ENCODE results near the gene MB21D2. TPM values are rescaled to one million over a fixed set of nuclear protein-coding genes. Genes with fewer than 3 reads are reported as not detected.

MB21D2 gene
- total and polyA plus RNA-seq, 2 of the 8 experiments (the other 6 are each of a cell fraction or from before 2014, with no cell fraction given) = 10.0 to 21.0 TPM

DNA sequence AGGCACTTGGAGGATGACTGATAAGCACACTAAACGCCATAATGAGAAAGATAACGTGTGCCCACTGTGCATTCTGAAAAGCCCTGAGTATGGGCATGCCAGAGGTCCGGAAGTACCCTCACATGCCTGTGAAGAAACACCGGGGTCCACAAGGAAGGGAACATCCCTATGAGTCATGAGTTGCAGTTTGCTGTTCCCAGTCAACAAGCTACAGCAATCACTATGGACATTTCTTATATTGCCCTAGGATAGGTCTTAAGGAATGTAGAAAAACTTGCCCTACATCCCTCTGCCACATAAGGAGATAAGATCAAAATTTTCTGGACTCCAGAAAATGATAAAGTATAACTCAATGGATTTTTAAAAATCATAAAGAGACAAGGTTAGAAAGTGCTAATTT, 9.9 kb downstream of the MB21D2 start:
- Histone ChIP-seq H3K56ac (replicated peaks; ENCODE audit: insufficient read length, low read depth, low read length) (no peak overlapping the region), H2BK20ac (ENCODE audit: low read length) (no peak overlapping the region), H3K4me1 (replicated peaks in 1 of 4; ENCODE audit: control insufficient read depth in 3 of 4, insufficient read depth in 4 of 4, low read length in 3 of 4) (peaks cover 0 to 4% (median 0%) of the 10 kb centered on the region in 4 experiments; a peak in 1 of 7 replicates), H3K4ac (replicated peaks; ENCODE audit: insufficient read length, low read depth, low read length) (no peak overlapping the region), H4K8ac (ENCODE audit: extremely low read depth, insufficient read depth, low read length) (no peak overlapping the region), H2AK5ac (ENCODE audit: low read depth, low read length) (0 out of 2 replicates have a peak overlapping the region, but pooled peaks have one; percentile 75), H3K23me2 (ENCODE audit: low read depth, low read length) (no peaks in the 10 kb centered on the region), H2BK12ac (ENCODE audit: low read depth, low read length) (no peak overlapping the region), H4K20me1 (replicated peaks in 1 of 2; ENCODE audit: control insufficient read depth in 1 of 2, insufficient read depth in 2 of 2, low read length in 2 of 2) (peaks cover 0 to 2% of the 10 kb centered on the region in 2 experiments), H4K91ac (replicated peaks; ENCODE audit: insufficient read length, low read length) (no peak overlapping the region), H3K36me3 (ENCODE audit: control insufficient read depth in 2 of 4, insufficient read depth in 4 of 4, low read length in 3 of 4) (0 out of 8 replicates have a peak, but pooled peaks cover 0 to 5% (median 1%) of the 10 kb centered on the region in 4 experiments), H3K79me1 (ENCODE audit: low read depth, low read length) (peaks cover 11% of the 10 kb centered on the region; the same call in 1 of the 2 replicates), H3K4me3 (ENCODE audit: extremely low read depth in 1 of 4, insufficient read depth in 2 of 4, low read depth in 3 of 4, low read length in 4 of 4) (no peak overlapping the region), H3K79me2 (ENCODE audit: control insufficient read depth in 1 of 2, insufficient read depth in 2 of 2, low read length in 2 of 2) (peaks cover 25 to 94% of the 10 kb centered on the region in 2 experiments), H2AFZ (ENCODE audit: low read length) (no peak overlapping the region), H4K5ac (ENCODE audit: insufficient read length, low read depth, low read length) (no peak overlapping the region), H2BK5ac (ENCODE audit: low read depth, low read length) (no peak overlapping the region), H3K18ac (ENCODE audit: extremely low read depth, low read length) (no peak overlapping the region), H3K23ac (ENCODE audit: insufficient read length) (no peak overlapping the region), H3K27ac (ENCODE audit: low read depth, low read length) (no peak overlapping the region), H3K14ac (ENCODE audit: insufficient read length) (no peak overlapping the region), H3K9me3 (ENCODE audit: insufficient read depth in 2 of 2, low read depth in 1 of 2, low read length in 1 of 2) (peaks cover 8 to 9% of the 10 kb centered on the region in 2 experiments; a peak in 2 of 4 replicates), H3K4me2 (ENCODE audit: insufficient read depth in 1 of 2, low read depth in 2 of 2, low read length in 2 of 2) (no peak overlapping the region), H3K9ac (replicated peaks in 1 of 4; ENCODE audit: extremely low read depth in 1 of 4, low read depth in 3 of 4, low read length in 3 of 4) (no peak overlapping the region), H2BK15ac (ENCODE audit: low read length) (no peak overlapping the region), H2BK120ac (replicated peaks; ENCODE audit: low read depth, low read length) (no peak overlapping the region), H3K27me3 (replicated peaks in 1 of 4; ENCODE audit: control insufficient read depth in 3 of 4, extremely low read depth in 1 of 4, insufficient read depth in 3 of 4, low read length in 3 of 4) (no peaks in the 10 kb centered on the region)
- 77% methylated on average over 4 of the region's 4 CpGs; no CpG with 5 or more reads in 1 of the 2 experiments for WGBS, 2 experiments (ENCODE audit: extremely low coverage in 1 of 2, insufficient coverage in 1 of 2, insufficient read length in 1 of 2, insufficient replicate concordance in 2 of 2, low coverage in 1 of 2, low lambda C conversion rate in 2 of 2, missing lambda C conversion rate in 1 of 2)
- ChIA-PET POLR2A (ENCODE audit: partially characterized antibody) (interaction anchor here (0.6 to 1.9 kb wide), 4 partner anchors 9 to 15 kb away, joined by 3 to 6 read pairs (median 4); partner anchors contain the start of gene MB21D2), CTCF (ENCODE audit: partially characterized antibody) (interaction anchor here (0.6 to 1.6 kb wide), 4 partner anchors 9 to 131 kb away, joined by 3 to 7 read pairs (median 4); partner anchors contain the start of gene MB21D2)
- DNase-seq (ENCODE audit: low read depth in 1 of 2, low spot score in 2 of 2) (no peak), FAIRE-seq (no peak)
- TF ChIP-seq SP2 (IDR thresholded peaks at IDR 0.05; ENCODE audit: low read length) (no peak), SUZ12 (IDR thresholded peaks at IDR 0.05; ENCODE audit: low read length) (no peak), POLR2AphosphoS5 (IDR thresholded peaks at IDR 0.05; ENCODE audit: low read depth, low read length) (no peak), CTBP2 (IDR thresholded peaks at IDR 0.05; ENCODE audit: borderline replicate concordance, insufficient read depth, insufficient read length, low read length) (no peak), RNF2 (IDR thresholded peaks at IDR 0.05; ENCODE audit: borderline replicate concordance, low read depth, low read length, missing control alignments, poor library complexity, severe bottlenecking) (no peak), RBBP5 (IDR thresholded peaks at IDR 0.05; ENCODE audit: borderline replicate concordance, low read depth, low read length) (no peak), GTF2F1 (IDR thresholded peaks at IDR 0.05; ENCODE audit: borderline replicate concordance, low read depth, low read length) (no peak), ZNF274 (IDR thresholded peaks at IDR 0.05; ENCODE audit: borderline replicate concordance, extremely low read depth, low read length) (no peak)

Measured in H1 (cell line).